G401 (cell line): ENCODE results near the gene NPHP4. TPM values are rescaled to one million over a fixed set of nuclear protein-coding genes. Genes with fewer than 3 reads are reported as not detected.

Experiments
- DNase-seq: peaks from one replicate; pipeline ENCODE4 v3.0.0-alpha.2; 2015; ENCODE audit warnings: low spot score
- in situ Hi-C: cut with HindIII; loops from 2 replicates; pipeline ENCODE4 v1.10.0; 2016; ENCODE audit warnings: low sequenced_read_pairs, mixed read lengths
- total RNA-seq: library from RNA; depleted of rRNA; stranded (reverse); fragments of >200 nt; shearing (Covaris generic); gene quantifications from 2 replicates; pipeline ENCODE4 v1.2.3, GENCODE V29; 2014

The NPHP4 gene
- total RNA-seq, 1 experiment from 2014 or later, result 7.6 TPM

- no peak for DNase-seq
- in situ Hi-C loops, result no loop called here
Observed at GRCh38 chr1:5944154-5944842, 47.9 kb downstream of the NPHP4 start.

- in situ Hi-C loops, result no loop called here
- DNase-seq, result peak; percentile 78
Observed at GRCh38 chr1:5943343-5944124, 48.7 kb downstream of the NPHP4 start.

DNA sequence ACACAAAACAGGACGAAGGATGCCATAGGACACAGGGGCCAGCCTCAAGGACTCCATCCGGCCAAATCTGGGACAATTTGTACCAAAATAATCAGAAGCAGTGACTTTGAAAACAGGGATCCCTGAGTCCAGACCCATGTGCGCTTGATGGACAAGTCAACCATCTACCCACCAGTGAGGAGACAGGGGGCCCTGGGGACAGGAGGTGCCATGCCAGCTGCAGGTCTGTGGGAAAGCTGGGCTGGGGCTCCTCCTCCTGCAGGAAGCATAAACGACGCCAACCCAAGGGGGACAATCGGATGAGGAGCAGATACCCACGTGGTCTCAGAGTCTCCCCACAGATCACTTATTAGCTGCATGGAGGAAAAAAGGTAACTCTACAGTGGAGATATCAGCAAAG lies 50.6 kb downstream of the NPHP4 start:
- no peak for DNase-seq
- in situ Hi-C loops, result no loop called here

GRCh38 chr1:5940723-5941407 lies 51.4 kb downstream of the NPHP4 start:
- DNase-seq, result no peak
- in situ Hi-C loops, result no loop called here

DNA sequence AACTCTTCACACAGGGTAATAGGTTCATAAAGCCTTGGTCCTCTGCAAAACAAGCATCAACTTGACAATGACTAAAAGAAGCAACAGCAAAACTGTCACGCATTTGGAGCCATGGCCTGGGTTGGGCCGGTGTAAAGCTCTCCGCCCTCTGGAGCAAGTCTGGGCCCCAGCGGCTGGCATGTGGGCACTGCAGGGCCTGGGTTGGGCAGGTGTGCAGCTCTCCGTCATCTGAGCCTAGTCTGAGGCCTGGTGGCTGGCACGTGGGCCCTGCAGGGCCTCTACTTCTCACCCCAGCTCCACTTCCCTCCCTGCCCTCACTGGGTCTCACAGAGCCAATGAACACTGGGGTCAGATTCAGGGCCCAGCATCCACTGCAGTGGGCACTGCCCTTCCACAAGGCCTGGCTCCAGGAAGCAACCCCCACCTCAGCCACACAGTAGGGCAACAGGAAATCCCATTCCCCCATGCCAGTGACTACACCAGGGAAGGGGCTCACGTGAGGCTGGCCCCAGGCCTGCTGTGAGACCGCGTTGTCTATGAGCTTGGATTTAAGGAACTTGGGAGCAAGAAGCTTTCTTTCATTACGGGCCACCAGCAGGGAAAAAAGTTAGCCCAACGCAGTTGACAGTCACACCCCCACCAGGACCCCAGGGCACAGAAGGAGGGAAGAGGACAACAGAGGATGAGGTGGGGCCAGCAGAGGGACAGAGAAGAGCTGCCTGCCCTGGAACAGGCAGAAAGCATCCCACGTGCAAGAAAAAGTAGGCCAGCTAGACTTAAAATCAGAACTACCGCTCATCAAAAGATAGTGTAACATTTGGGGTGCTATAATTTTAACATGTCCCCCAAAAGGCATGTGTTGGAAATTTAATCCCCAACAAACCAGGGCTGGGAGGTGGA lies 52.7 kb downstream of the NPHP4 start:
- in situ Hi-C loops, result no loop called here
- no peak for DNase-seq

DNA sequence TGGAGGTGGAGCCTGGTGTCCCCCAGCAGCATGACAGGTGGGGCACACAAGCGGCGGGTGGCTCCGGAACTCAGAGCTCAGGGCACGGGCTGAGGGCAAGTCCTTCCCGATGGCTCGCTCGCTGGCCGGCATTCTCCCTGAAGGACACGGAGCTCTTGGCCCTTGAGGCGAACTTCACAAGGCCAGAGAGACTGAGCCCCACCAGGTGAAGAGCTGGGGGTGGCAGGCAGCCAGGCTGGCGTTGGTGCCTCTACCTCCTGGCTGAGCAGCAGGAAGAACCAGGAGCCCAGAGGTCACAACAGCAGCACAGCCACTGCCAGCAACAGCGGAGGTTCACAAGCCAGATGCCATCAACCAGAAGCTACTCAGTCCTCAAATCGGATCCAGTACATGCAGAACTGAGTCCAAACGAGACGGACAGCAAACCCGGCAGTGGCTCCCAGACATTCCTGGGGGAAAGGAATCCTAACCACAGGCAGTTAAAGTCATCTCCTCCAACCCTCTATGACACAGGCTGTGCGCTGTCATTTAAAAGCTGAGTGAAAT lies 54.1 kb downstream of the NPHP4 start:
- DNase-seq, result no peak
- in situ Hi-C loops, result no loop called here

GRCh38 chr1:5937373-5937857 lies 54.8 kb downstream of the NPHP4 start:
- DNase-seq, result no peak
- in situ Hi-C loops, result no loop called here

DNA sequence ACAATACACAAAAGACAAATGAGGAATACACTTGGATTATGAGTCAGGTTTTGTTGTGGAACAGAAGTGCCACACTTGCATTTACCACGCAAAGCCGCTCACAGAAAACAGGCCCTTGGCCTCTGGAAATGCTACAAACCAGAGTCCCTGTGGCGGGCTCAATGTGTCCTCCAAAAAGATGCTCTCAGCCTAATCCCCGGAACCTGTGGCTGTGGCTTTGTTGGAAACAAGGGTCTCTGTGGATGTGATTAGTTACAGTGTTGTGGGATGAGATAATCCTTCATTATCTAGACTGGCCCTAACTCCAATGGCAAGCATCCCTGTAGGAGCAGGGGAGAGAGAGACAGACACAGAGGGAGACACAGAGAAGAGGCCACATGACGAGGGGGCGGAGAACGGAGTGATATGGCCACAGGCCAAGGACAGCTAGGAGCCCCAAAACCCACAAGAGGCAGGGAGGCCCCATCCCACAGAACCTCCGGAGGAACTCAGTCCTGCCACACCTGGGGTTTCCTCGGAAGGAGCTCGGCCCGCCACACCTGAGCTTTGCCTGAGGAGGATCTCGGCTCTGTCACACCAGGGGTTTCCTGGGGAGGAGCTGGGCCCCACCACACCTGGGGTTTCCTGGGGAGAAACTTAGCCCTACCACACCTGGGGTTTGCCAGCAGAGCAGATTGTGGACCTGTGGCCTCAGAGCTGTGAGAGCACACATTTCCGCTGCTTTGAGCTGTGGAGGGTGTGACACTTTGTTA lies 55.4 kb downstream of the NPHP4 start:
- DNase-seq, result no peak
- in situ Hi-C loops, result no loop called here

DNA sequence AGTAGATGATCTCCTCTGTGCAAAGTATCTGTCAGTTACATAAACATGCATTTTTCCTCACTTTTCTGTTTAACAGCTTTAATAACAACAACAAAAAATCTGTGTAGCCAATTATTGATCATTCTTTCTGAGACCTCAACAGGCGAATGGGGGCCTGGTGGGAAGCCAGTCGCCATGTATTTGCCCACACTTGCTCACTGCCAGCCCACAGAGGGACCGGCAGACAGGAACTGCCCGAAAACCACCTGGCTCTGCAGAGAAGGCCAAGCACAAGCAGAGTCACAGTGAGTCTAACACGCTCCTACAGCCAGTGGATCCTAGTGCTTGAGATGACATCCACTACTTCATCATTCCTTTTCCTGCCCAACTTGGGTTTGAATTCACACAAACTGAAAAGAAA lies 56.1 kb downstream of the NPHP4 start:
- in situ Hi-C loops, result no loop called here
- DNase-seq, result no peak

- in situ Hi-C loops, result no loop called here
- DNase-seq, result no peak
Observed at GRCh38 chr1:5935026-5935425, 57.2 kb downstream of the NPHP4 start.

DNA sequence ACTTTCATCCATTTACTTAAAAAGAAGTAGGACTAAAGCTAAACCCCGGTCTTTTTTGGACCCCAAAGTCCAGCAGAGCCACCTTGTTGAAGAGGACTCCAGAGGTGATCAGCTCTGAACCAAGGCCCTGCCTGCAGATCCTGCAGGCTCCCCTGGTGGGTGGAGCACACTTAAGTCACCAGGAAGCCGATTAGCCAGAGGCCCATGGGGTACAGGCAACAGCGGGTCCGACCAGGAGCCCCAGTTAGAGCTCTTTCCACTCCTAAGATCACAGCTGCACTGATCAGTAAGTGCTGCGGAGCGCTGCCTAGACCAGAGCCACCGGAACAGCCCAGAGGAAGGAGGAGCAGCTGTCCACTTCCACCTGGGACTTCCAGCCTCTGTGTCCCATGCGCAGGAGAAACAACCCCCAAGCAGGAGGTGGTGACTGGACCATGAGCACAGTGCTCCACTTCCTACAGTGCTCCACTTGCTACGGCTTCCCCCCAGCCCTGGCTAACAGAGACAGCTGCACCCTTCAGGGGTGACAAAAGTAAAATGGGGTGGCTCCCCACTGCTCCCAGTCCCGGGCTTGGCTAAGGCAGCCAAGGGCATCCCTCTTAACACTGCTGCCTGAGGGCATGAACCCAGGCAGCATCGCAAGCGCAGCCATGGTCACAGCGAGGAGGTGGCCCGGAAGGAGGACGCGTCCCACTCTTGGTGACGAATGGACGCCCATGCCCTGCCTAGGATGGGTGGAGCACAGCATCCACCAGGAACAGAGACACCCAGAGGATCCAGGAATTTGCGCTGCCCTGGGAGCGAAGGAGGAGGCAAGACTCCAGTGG lies 58.0 kb downstream of the NPHP4 start:
- no peak for DNase-seq
- in situ Hi-C loops, result no loop called here

- DNase-seq, result no peak
- in situ Hi-C loops, result no loop called here
Observed at GRCh38 chr1:5933676-5934057, 58.6 kb downstream of the NPHP4 start.

GRCh38 chr1:5933050-5933449 lies 59.2 kb downstream of the NPHP4 start:
- no peak for DNase-seq
- in situ Hi-C loops, result no loop called here

- no peak for DNase-seq
- in situ Hi-C loops, result no loop called here
Observed at GRCh38 chr1:5928714-5929400, 63.4 kb downstream of the NPHP4 start.

DNA sequence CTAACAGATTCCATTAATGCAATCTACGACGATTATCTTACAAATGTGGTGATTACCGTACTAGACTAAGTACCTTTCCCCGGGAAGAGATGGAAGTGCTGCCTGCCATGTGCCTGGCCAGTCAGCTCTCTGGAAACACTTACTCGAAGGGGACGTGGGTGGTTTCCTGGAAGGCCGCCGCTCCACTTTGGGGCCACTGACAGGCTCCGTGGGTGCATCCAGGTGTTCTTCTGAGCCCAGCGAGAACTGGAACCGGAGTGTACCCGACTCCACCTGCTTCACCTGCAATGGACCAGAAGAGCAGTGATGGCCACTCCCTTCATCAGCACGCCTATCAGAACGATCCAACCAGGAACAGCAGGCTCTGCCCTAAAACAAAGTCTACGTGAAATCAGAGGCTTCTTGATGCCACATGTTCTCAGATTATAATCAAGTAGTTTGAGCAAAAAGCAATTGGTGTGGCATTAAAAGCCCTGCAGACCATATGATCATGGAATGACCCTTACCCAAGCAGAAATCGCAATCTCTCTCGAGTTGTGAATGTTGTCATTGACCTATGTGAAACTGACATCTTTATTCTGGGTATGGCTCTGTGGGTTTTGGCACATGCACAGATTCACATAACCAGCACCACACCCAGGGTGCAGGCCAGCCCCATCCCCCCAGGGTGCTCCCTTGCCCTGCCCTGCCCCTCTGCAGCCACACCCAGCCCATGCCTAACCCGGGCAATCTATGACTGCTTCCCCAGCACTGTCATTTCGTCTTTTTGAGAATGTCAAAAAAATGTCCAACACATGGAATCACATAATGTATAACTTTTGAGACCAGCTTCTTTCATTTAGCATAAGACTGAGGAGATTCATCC lies 64.5 kb downstream of the NPHP4 start:
- no peak for DNase-seq
- in situ Hi-C loops, result no loop called here
